ENCODE data around the gene ZBTB8A. TPM values are rescaled to one million over a fixed set of nuclear protein-coding genes. Genes with fewer than 3 reads are reported as not detected.
"Not testable (repeated sequence)": the region's sequence is repeated elsewhere in the genome, so short reads cannot be mapped to it uniquely, and the experiment has no call there.

ZBTB8A gene
- 13.3 TPM for total RNA-seq

- DNase-seq: peak; percentile 87
These were observed at the start of gene ZBTB8A for GRCh38 chr1:32538887-32539583. Gene ZBTB8A (plus strand): TSS chr1:32539427. CDS start chr1:32592932, 53,505 bp downstream.

- DNase-seq: no peak
These were observed 49.3 kb upstream of the ZBTB8A start for GRCh38 chr1:32489774-32490454.

- DNase-seq: peak; percentile 16
These were observed 47.8 kb upstream of the ZBTB8A start for GRCh38 chr1:32491386-32491785.

GRCh38 chr1:32494196-32494595, 45.0 kb upstream of the ZBTB8A start:
- DNase-seq: peak; percentile 13

- no peak for DNase-seq
These were observed 44.4 kb upstream of the ZBTB8A start for GRCh38 chr1:32494711-32495337.

GRCh38 chr1:32496127-32496526, 43.1 kb upstream of the ZBTB8A start:
- DNase-seq: peak; percentile 68

- DNase-seq: no peak
These were observed 40.5 kb upstream of the ZBTB8A start for GRCh38 chr1:32498751-32499150.

GRCh38 chr1:32500387-32501209, 38.6 kb upstream of the ZBTB8A start:
- peak; percentile 82 for DNase-seq

GRCh38 chr1:32501865-32502264, 37.4 kb upstream of the ZBTB8A start:
- DNase-seq: peak; percentile 43

- DNase-seq: no peak
These were observed 36.1 kb upstream of the ZBTB8A start for GRCh38 chr1:32503153-32503552.

- no peak for DNase-seq
These were observed 32.2 kb upstream of the ZBTB8A start for GRCh38 chr1:32507021-32507420.

GRCh38 chr1:32508761-32509160, 30.5 kb upstream of the ZBTB8A start:
- no peak for DNase-seq

- DNase-seq: no peak
These were observed 29.3 kb upstream of the ZBTB8A start for GRCh38 chr1:32509939-32510338.

- no peak for DNase-seq
These were observed 22.8 kb upstream of the ZBTB8A start for GRCh38 chr1:32516402-32516801.

- DNase-seq: no peak
These were observed 20.3 kb upstream of the ZBTB8A start for GRCh38 chr1:32518976-32519375.

GRCh38 chr1:32521165-32521564, 18.1 kb upstream of the ZBTB8A start:
- no peak for DNase-seq

- DNase-seq: no peak
These were observed 14.2 kb upstream of the ZBTB8A start for GRCh38 chr1:32525053-32525452.

- no peak for DNase-seq
These were observed 13.4 kb upstream of the ZBTB8A start for GRCh38 chr1:32525661-32526444.

- DNase-seq: not testable (repeated sequence)
These were observed 10.7 kb upstream of the ZBTB8A start for GRCh38 chr1:32528550-32528949.

- no peak for DNase-seq
These were observed 5.4 kb upstream of the ZBTB8A start for GRCh38 chr1:32533792-32534327.

- DNase-seq: no peak
These were observed 3.1 kb upstream of the ZBTB8A start for GRCh38 chr1:32536117-32536516.

Measured in tongue (tissue), 2 donors.